ENCODE data around the gene TP53. TPM values are rescaled to one million over a fixed set of nuclear protein-coding genes. Genes with fewer than 3 reads are reported as not detected.

TP53 gene
- polyA plus RNA-seq, 1 of the 3 experiments (the other 2 are of a cell fraction): 62.6 TPM

DNA sequence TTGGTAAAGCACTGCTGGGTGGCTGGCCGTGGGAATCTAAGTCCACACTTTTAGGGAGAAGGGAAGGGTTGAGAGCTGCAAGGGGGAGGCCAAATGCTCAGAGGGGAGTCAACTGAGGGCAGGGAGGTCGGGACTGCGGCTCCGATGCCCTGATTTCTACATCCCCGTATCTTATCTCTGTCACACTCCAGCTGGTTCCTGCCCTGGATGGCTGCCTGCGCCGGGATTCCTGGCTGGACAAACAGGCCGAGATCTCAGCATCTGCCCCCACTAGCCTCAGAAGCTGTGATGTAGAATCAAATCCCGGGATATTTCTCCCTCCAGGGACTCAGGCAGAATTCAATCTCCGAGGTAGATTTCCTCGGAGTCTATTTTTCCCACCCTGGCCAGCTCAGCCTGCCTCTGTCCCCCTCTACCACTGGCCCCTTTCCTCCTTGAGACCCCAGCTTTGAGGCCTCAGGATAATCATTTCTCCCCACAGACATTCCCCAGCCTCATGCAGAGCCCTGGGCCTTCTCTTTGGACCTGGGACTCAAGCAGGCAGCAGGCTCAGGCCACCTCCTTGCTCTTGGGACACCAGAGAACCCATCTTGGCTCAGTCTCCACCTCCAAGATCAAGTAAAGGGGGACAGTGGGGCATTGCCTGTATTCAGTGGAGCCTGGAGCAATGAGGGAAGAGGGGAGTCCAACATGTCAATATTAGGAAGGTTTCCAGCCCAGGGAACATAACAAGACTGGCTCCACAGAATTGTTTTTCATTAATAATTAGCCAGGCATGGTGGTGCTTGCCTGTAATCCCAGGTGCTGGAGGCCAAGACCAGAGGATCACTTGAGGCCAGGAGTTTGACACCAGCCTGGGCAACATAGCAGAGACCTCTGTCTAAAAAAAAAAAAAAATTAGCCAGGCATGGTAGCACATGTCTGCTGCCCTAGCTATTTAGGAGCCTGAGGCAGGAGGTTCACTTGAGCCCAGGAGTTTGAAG is 55.6 kb downstream of the TP53 start:
- Histone ChIP-seq H3K27ac (ENCODE audit: low read depth in 2 of 2, low read length in 1 of 2) (peak overlapping the region in 1 of 2 experiments; percentile 36; a peak in 2 of 4 replicates), H3K4me3 (ENCODE audit: low read depth in 2 of 2, low read length in 1 of 2) (no peak overlapping the region), H4K20me1 (ENCODE audit: insufficient read depth) (no peaks in the 10 kb centered on the region), H3K9me3 (no peaks in the 10 kb centered on the region), H3K36me3 (replicated peaks in 1 of 2; ENCODE audit: control insufficient read depth in 1 of 2, insufficient read depth in 2 of 2, low read length in 1 of 2) (no peaks in the 10 kb centered on the region), H3K27me3 (ENCODE audit: insufficient read depth) (no peaks in the 10 kb centered on the region), H3K4me1 (ENCODE audit: control insufficient read depth in 1 of 2, insufficient read depth in 2 of 2, low read depth in 1 of 2, low read length in 1 of 2) (peaks cover 0 to 14% of the 10 kb centered on the region in 2 experiments; a peak in 1 of 4 replicates), H3K79me2 (ENCODE audit: insufficient read depth) (peaks cover 5% of the 10 kb centered on the region; the same call in 1 of the 2 replicates), H3K9me2 (no peaks in the 10 kb centered on the region), H3K9ac (no peak overlapping the region), H2AFZ (ENCODE audit: low read depth) (no peak overlapping the region), H3F3A (replicated peaks; ENCODE audit: insufficient read depth) (no peaks in the 10 kb centered on the region), H3K4me2 (no peak overlapping the region)
- TF ChIP-seq TEAD4 (IDR thresholded peaks at IDR 0.05; ENCODE audit: borderline replicate concordance, insufficient read depth): no peak
- peak; percentile 56 for TF ChIP-seq GATA2 (CRISPR knock-in tag; IDR thresholded peaks at IDR 0.05)
- TF ChIP-seq EP300 (IDR thresholded peaks at IDR 0.05; ENCODE audit: borderline replicate concordance in 1 of 2, low read depth in 1 of 2, low read length in 1 of 2): 0 out of 4 replicates have a peak, but pooled peaks of 1 of the 2 experiments have one; percentile 39
- TF ChIP-seq, protein P1, sequence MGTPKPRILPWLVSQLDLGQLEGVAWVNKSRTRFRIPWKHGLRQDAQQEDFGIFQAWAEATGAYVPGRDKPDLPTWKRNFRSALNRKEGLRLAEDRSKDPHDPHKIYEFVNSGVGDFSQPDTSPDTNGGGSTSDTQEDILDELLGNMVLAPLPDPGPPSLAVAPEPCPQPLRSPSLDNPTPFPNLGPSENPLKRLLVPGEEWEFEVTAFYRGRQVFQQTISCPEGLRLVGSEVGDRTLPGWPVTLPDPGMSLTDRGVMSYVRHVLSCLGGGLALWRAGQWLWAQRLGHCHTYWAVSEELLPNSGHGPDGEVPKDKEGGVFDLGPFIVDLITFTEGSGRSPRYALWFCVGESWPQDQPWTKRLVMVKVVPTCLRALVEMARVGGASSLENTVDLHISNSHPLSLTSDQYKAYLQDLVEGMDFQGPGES (IDR thresholded peaks at IDR 0.05; ENCODE audit: low read depth, low read length): no peak
- TF ChIP-seq RAD21 (IDR thresholded peaks at IDR 0.05; ENCODE audit: low read length): peak; percentile 7; the same call in 1 of the 2 replicates
- TF ChIP-seq USF2 (IDR thresholded peaks at IDR 0.05; ENCODE audit: borderline replicate concordance, low read depth, low read length): no peak
- TF ChIP-seq, protein P2, sequence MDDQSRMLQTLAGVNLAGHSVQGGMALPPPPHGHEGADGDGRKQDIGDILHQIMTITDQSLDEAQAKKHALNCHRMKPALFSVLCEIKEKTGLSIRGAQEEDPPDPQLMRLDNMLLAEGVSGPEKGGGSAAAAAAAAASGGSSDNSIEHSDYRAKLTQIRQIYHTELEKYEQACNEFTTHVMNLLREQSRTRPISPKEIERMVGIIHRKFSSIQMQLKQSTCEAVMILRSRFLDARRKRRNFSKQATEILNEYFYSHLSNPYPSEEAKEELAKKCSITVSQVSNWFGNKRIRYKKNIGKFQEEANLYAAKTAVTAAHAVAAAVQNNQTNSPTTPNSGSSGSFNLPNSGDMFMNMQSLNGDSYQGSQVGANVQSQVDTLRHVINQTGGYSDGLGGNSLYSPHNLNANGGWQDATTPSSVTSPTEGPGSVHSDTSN (IDR thresholded peaks at IDR 0.05): no peak
- no peak for TF ChIP-seq MXI1 (IDR thresholded peaks at IDR 0.05; ENCODE audit: low read depth, low read length)
- TF ChIP-seq JUND (IDR thresholded peaks at IDR 0.05): no peak
- no peak for TF ChIP-seq NFIC (IDR thresholded peaks at IDR 0.05; ENCODE audit: borderline replicate concordance)
- TF ChIP-seq FOXM1 (IDR thresholded peaks at IDR 0.05; ENCODE audit: low read depth): no peak
- POLR2A ChIA-PET: interaction anchor here (0.8 to 4.6 kb wide), 4 partner anchors 20 to 55 kb away, joined by 3 to 31 read pairs (median 3); partner anchors contain the start of genes ATP1B2, TP53 and WRAP53
- DNase-seq: peak; percentile 62
- CTCF ChIA-PET: interaction anchor here (0.7 to 11.8 kb wide), 12 partner anchors 10 to 291 kb away, joined by 3 to 166 read pairs (median 4); partner anchors contain the start of genes ATP1B2, DNAH2, EFNB3 and TP53
- WGBS (ENCODE audit: low lambda C conversion rate): 77% methylated on average over 9 of the region's 11 CpGs

All from SK-N-SH (cell line).